NCI-H2171 (cell line): ENCODE results near the gene TSKU.
"Not testable (repeated sequence)": the region's sequence is repeated elsewhere in the genome, so short reads cannot be mapped to it uniquely, and the experiment has no call there.

Experiments used
- DNase-seq: peaks from one replicate; lab custom pipeline; 2025; lab: John Stamatoyannopoulos, UW

Gene TSKU

GRCh38 chr11:76788661-76789442, 5.7 kb downstream of the TSKU start:
- DNase-seq: no peak

- DNase-seq: no peak
These were observed 6.2 kb downstream of the TSKU start for GRCh38 chr11:76789443-76789719.

GRCh38 chr11:76790251-76790650, 7.1 kb downstream of the TSKU start:
- DNase-seq: no peak

- not testable (repeated sequence) for DNase-seq
These were observed 8.0 kb downstream of the TSKU start for GRCh38 chr11:76791002-76791770.

GRCh38 chr11:76791861-76792260, 8.7 kb downstream of the TSKU start:
- DNase-seq: no peak

GRCh38 chr11:76792505-76793264, 9.5 kb downstream of the TSKU start:
- no peak for DNase-seq

- no peak for DNase-seq
These were observed 10.5 kb downstream of the TSKU start for GRCh38 chr11:76793391-76794291.

GRCh38 chr11:76794371-76795289, 11.5 kb downstream of the TSKU start:
- DNase-seq: no peak

- no peak for DNase-seq
These were observed 12.3 kb downstream of the TSKU start for GRCh38 chr11:76795290-76795935.

GRCh38 chr11:76795936-76796441, 12.8 kb downstream of the TSKU start:
- DNase-seq: no peak

- no peak for DNase-seq
These were observed 13.5 kb downstream of the TSKU start for GRCh38 chr11:76796511-76797198.

- DNase-seq: no peak
These were observed 14.4 kb downstream of the TSKU start for GRCh38 chr11:76797341-76798201.

- no peak for DNase-seq
These were observed 15.0 kb downstream of the TSKU start for GRCh38 chr11:76798202-76798581.

GRCh38 chr11:76798671-76799065, 15.5 kb downstream of the TSKU start:
- DNase-seq: no peak

- no peak for DNase-seq
These were observed 16.1 kb downstream of the TSKU start for GRCh38 chr11:76799066-76799804.

GRCh38 chr11:76800466-76801200, 17.5 kb downstream of the TSKU start:
- no peak for DNase-seq

- DNase-seq: no peak
These were observed 18.1 kb downstream of the TSKU start for GRCh38 chr11:76801225-76801624.
